ENCODE results near the gene GULP1. TPM values are rescaled to one million over a fixed set of nuclear protein-coding genes. Genes with fewer than 3 reads are reported as not detected.
A peak's percentile ranks its signal among the peaks of the same experiment; 100 is the strongest.

GULP1 gene
- total RNA-seq: 10 to 100 TPM in 1 of 2 donors, 1 to 10 TPM in 1; 7.5 to 10.5 TPM

- Histone ChIP-seq H3K36me3 (no peaks in the 10 kb centered on the region), H3K27me3 (no peaks in the 10 kb centered on the region), H3K4me1 (peaks cover 0 to 15% of the 10 kb centered on the region in 2 donors), H3K4me3 (peak within 1 kb of the TSS; percentile 47 to 69), H3K27ac (peak within 1 kb of the TSS; percentile 80 to 87), H3K9me3 (no peaks in the 10 kb centered on the region)
- peak; percentile 81 for DNase-seq (ENCODE audit: low spot score)
- peak; percentile 31 to 68 for TF ChIP-seq CTCF (IDR thresholded peaks at IDR 0.05)
Observed at GRCh38 chr2:188291617-188292347, at the start of gene GULP1. TSS of gene GULP1 (plus strand) at chr2:188291874. CDS start at chr2:188477703, 185,829 bp downstream.

- Histone ChIP-seq H3K36me3 (no peaks in the 10 kb centered on the region), H3K4me1 (no peaks in the 10 kb centered on the region), H3K9me3 (peaks cover 0 to under 1% of the 10 kb centered on the region in 2 donors), H3K4me3 (no peak overlapping the region), H3K27ac (no peak overlapping the region), H3K27me3 (no peaks in the 10 kb centered on the region)
- no peak for TF ChIP-seq CTCF (IDR thresholded peaks at IDR 0.05)
- no peak for DNase-seq (ENCODE audit: low spot score)
Observed at GRCh38 chr2:188243381-188243780, 48.3 kb upstream of the GULP1 start.

GRCh38 chr2:188244383-188244782 is 47.3 kb upstream of the GULP1 start:
- H3K27me3 ChIP-seq: no peaks in the 10 kb centered on the region
- H3K4me3 ChIP-seq: no peak overlapping the region
- no peaks in the 10 kb centered on the region for H3K9me3 ChIP-seq
- no peak overlapping the region for H3K27ac ChIP-seq
- no peak for TF ChIP-seq CTCF (IDR thresholded peaks at IDR 0.05)
- H3K4me1 ChIP-seq: no peaks in the 10 kb centered on the region
- no peak for DNase-seq (ENCODE audit: low spot score)
- H3K36me3 ChIP-seq: no peaks in the 10 kb centered on the region

GRCh38 chr2:188245230-188245629 is 46.4 kb upstream of the GULP1 start:
- TF ChIP-seq CTCF (IDR thresholded peaks at IDR 0.05): no peak
- H3K4me3 ChIP-seq: no peak overlapping the region
- DNase-seq (ENCODE audit: low spot score): no peak
- no peaks in the 10 kb centered on the region for H3K9me3 ChIP-seq
- no peak overlapping the region for H3K27ac ChIP-seq
- no peaks in the 10 kb centered on the region for H3K27me3 ChIP-seq
- H3K36me3 ChIP-seq: no peaks in the 10 kb centered on the region
- H3K4me1 ChIP-seq: no peaks in the 10 kb centered on the region

GRCh38 chr2:188248513-188248912 is 43.2 kb upstream of the GULP1 start:
- Histone ChIP-seq H3K4me3 (no peak overlapping the region), H3K9me3 (peaks cover 0 to 8% of the 10 kb centered on the region in 2 donors), H3K27ac (no peak overlapping the region), H3K36me3 (no peaks in the 10 kb centered on the region), H3K4me1 (no peaks in the 10 kb centered on the region), H3K27me3 (no peaks in the 10 kb centered on the region)
- TF ChIP-seq CTCF (IDR thresholded peaks at IDR 0.05): no peak
- DNase-seq (ENCODE audit: low spot score): no peak

- Histone ChIP-seq H3K9me3 (peaks cover 0 to 8% of the 10 kb centered on the region in 2 donors), H3K27me3 (no peaks in the 10 kb centered on the region), H3K27ac (no peak overlapping the region), H3K36me3 (no peaks in the 10 kb centered on the region), H3K4me1 (no peaks in the 10 kb centered on the region), H3K4me3 (no peak overlapping the region)
- no peak for TF ChIP-seq CTCF (IDR thresholded peaks at IDR 0.05)
- no peak for DNase-seq (ENCODE audit: low spot score)
Observed at GRCh38 chr2:188251034-188251433, 40.6 kb upstream of the GULP1 start.
